Measurements from ENCODE around the gene VWA5B1.

GRCh38 chr1:20324704-20325406 lies 34.2 kb downstream of the VWA5B1 start:
- no peak for TF ChIP-seq CTCF (IDR thresholded peaks at IDR 0.05; ENCODE audit: insufficient read depth, low read length)
- TF ChIP-seq REST (IDR thresholded peaks at IDR 0.05; ENCODE audit: insufficient replicate concordance, low read depth) = peak; percentile 67
- no peak for TF ChIP-seq POLR2AphosphoS5 (IDR thresholded peaks at IDR 0.05; ENCODE audit: low read depth)
- no peak for TF ChIP-seq GABPA (IDR thresholded peaks at IDR 0.05; ENCODE audit: low read depth)
- no peak for TF ChIP-seq SPI1 (IDR thresholded peaks at IDR 0.05; ENCODE audit: borderline replicate concordance, low read depth)

Data from HL-60 (cell line).